Measurements from ENCODE around the gene PCSK4. TPM values are rescaled to one million over a fixed set of nuclear protein-coding genes. Genes with fewer than 3 reads are reported as not detected.

The PCSK4 gene
- polyA plus RNA-seq, 1 experiment: 0.40 TPM

GRCh38 chr19:1509602-1510441 is 19.7 kb upstream of the PCSK4 start:
- POLR2A ChIA-PET: interaction anchor here (0.6 to 1.2 kb wide), 3 partner anchors 19 to 143 kb away, joined by 3 to 6 read pairs (median 5); partner anchors contain the start of gene REEP6

GRCh38 chr19:1508507-1508856 is 18.3 kb upstream of the PCSK4 start:
- CTCF ChIA-PET: no interaction called here
- no peak for TF ChIP-seq CTCF (IDR thresholded peaks at IDR 0.05; ENCODE audit: low read depth, low read length)
- peaks cover 15% of the 10 kb centered on the region; the same call in 1 of the 2 replicates for H3K9me3 ChIP-seq (ENCODE audit: control insufficient read depth, insufficient read depth, low read length)
- H3K27me3 ChIP-seq (ENCODE audit: control insufficient read depth, insufficient read depth, low read length): peaks cover 6% of the 10 kb centered on the region
- POLR2A ChIA-PET: interaction anchor here (1.2 kb wide), 1 partner anchor 144 kb away, joined by 3 read pairs; no protein-coding TSS in a partner anchor
- H3K4me3 ChIP-seq (ENCODE audit: low read depth, low read length): peak overlapping the region; percentile 45
- H3K27ac ChIP-seq (ENCODE audit: low read depth, low read length): no peak overlapping the region
- no peak for DNase-seq (ENCODE audit: low read depth, low spot score)

More at GRCh38 chr19:1509602-1510441, 19.7 kb upstream of the PCSK4 start:
- no peak for TF ChIP-seq CTCF (IDR thresholded peaks at IDR 0.05; ENCODE audit: low read depth, low read length)
- no peak for DNase-seq (ENCODE audit: low read depth, low spot score)
- Histone ChIP-seq H3K27me3 (ENCODE audit: control insufficient read depth, insufficient read depth, low read length) (peaks cover 2% of the 10 kb centered on the region), H3K27ac (ENCODE audit: low read depth, low read length) (no peak overlapping the region), H3K9me3 (ENCODE audit: control insufficient read depth, insufficient read depth, low read length) (peaks cover 15% of the 10 kb centered on the region; the same call in 1 of the 2 replicates), H3K4me3 (ENCODE audit: low read depth, low read length) (no peak overlapping the region)
- CTCF ChIA-PET: interaction anchor here (0.5 to 0.9 kb wide), 3 partner anchors 64 to 561 kb away, joined by 3 to 5 read pairs (median 3); no protein-coding TSS in a partner anchor

GRCh38 chr19:1507763-1508506 is 17.8 kb upstream of the PCSK4 start:
- peak overlapping the region; percentile 94 for H3K27ac ChIP-seq (ENCODE audit: low read depth, low read length)
- H3K4me3 ChIP-seq (ENCODE audit: low read depth, low read length): peak overlapping the region; percentile 69
- ChIA-PET CTCF (no interaction called here), POLR2A (no interaction called here)
- no peak for TF ChIP-seq CTCF (IDR thresholded peaks at IDR 0.05; ENCODE audit: low read depth, low read length)
- peaks cover 15% of the 10 kb centered on the region; the same call in 1 of the 2 replicates for H3K9me3 ChIP-seq (ENCODE audit: control insufficient read depth, insufficient read depth, low read length)
- DNase-seq (ENCODE audit: low read depth, low spot score): peak; percentile 91
- peaks cover 11% of the 10 kb centered on the region for H3K27me3 ChIP-seq (ENCODE audit: control insufficient read depth, insufficient read depth, low read length)

GRCh38 chr19:1507192-1507660 is 17.1 kb upstream of the PCSK4 start:
- Histone ChIP-seq H3K4me3 (ENCODE audit: low read depth, low read length) (no peak overlapping the region), H3K9me3 (ENCODE audit: control insufficient read depth, insufficient read depth, low read length) (peaks cover 15% of the 10 kb centered on the region; the same call in 1 of the 2 replicates), H3K27ac (ENCODE audit: low read depth, low read length) (peak overlapping the region; percentile 57), H3K27me3 (ENCODE audit: control insufficient read depth, insufficient read depth, low read length) (peaks cover 14% of the 10 kb centered on the region)
- no peak for DNase-seq (ENCODE audit: low read depth, low spot score)
- ChIA-PET POLR2A (no interaction called here), CTCF (no interaction called here)
- TF ChIP-seq CTCF (IDR thresholded peaks at IDR 0.05; ENCODE audit: low read depth, low read length): no peak
